Activated CD8-positive, alpha-beta memory T cell treated with anti-CD3 and anti-CD28 coated beads for 1 hour (primary cell): ENCODE data around the gene PIGC.

Source experiments
- DNase-seq, 2 donors: peaks; one replicate each; pipeline ENCODE4 v3.0.0-alpha.2; 2020; ENCODE audit warnings: low read depth in 1 of 2; ENCODE audit errors: extremely low read depth in 1 of 2

PIGC gene

DNA sequence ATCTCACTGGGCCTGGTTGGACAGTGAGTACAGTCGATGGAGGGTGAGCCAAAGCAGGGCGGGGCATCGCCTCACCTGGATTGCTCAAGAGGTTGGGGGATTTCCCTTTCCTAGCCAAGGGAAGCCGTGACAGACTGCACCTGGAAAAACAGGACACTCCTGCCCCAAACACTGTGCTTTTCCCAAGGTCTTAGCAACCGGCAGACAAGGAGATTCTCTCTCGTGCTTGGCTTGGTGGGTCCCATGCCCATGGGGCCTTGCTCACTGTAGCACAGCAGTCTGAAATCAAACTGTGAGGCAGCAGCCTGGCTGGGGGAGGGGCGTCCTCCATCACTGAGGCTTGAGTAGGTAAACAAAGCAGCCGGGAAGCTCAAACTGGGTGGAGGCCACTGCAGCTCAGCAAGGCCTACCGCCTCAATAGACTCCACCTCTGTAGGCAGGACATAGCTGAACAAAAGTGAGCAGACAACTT, 12.1 kb downstream of the PIGC start:
- DNase-seq, result no peak

DNA sequence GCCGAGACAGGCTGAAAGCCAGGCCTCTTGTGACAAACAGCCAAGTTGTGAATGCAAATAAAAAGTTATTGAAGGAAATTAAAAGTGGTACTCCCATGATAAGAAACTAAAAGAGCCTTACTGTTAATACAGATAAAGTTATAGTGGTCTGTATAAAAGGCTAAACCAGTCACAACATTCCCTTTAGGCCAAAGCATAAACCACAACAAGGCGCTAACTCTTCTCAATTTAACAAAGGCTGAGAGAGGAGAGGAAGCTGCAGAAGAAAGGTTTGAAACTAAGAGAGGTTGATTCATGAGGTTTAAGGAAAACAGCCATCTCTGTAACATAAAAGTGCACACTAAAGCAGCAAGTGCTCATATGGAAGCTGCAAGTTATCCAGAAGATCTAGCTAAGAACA, 12.7 kb downstream of the PIGC start:
- no peak for DNase-seq

DNA sequence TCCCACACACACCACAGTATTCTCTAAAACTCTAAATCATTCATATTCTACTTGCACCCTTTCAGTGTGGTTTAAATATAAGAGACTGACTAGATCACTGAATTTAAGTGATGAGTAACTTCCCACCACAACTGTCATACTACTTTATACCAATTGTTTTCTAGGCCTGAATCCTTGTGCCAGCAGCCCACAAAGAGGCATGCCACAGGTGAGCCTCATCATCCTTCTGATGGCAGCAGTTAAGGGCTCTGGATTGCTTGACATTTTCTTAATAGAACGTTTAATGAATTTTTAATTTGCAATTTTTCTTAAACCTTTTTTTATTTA, 13.8 kb downstream of the PIGC start:
- no peak for DNase-seq

DNA sequence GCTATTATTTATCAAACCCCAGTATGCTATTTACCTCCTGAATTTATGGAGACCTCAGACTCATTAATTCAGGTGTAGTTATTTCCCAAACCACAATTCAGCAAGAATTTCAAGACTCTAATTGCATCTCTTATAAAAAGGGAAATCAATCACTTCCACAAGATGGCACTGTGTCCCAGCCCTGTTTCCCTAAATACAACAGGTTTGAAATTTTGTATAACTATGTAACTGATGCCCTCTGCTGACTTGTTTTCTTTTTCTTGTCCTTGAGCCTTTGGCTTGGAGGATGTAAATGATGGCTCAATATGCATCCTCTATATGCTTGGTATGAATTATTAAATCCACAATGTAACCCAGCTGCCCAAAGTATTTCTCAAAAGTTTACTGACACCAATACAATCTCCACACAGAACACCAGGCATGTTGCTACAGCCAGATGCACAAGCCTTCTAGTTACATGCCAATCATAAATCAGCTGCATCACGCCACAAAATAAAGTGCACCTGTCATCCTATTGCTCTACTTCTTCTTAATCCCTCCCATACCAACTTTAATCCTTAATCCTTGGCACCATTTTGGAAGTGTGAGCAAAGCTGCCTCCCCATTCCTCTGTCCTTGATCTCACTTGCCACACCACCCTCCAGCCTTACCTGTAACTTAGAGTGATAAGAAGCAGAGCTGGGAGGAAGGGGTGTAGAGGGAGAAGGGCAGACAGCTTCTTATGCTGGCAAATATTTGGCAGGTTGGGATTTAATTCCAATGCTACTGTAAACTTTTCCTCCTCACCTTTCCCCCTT, 14.3 kb downstream of the PIGC start:
- DNase-seq, result no peak

DNA sequence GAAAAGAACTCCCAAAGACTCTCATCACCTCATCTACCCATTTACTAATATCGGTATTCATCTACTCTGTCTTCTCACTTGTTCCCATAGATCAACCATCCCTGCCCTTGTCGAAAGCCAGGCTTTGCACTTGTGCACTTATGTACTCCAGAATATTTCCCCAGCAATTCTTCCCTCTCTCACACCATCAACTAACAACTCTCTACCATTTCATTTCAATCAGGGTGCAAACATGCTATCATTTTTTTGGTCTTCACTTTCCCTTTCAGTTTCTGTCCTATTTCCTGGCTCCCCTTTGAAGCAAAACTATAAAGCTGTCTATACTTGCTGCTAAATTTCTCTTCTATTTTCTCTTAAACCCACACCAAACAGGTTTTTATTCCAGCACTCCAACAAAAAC, 16.7 kb downstream of the PIGC start:
- DNase-seq, result no peak

DNA sequence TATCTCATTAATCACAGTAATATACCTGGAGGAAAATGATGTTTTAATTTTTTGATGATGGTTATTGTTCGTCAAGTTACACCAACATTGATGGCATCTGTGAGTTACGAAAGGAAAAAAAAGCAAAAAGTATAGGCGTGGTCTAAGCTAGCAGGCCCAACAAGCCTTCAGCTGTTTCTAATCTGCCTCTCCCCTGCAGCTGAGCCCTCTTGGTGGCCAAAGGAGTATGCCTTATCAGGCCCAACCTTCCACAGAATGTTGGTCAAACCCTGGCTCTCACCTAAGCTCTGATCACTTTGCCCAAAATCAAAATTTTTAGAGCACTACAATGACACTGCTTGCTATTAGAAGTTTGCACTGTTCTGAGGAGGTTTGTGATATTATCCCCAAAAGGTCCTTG, 18.5 kb downstream of the PIGC start:
- DNase-seq, result no peak

DNA sequence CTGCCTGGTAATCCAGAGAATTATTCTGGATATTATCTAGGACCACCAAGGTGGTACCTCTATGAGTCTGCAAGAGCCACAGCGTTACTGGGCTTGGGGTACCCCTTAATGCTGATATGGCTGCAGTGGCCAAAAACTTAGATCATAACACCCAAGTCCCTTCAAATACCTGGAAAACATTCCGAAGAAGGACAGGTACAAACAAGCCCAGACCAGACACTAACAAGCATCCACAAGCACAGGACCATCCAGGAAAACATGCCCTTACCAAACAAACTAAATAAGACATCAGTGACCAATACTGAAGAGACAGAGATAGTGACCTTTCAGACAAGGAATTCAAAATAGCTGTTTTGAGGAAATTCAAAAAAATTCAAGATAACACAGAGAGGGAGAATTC, 20.5 kb downstream of the PIGC start:
- DNase-seq, result no peak

DNA sequence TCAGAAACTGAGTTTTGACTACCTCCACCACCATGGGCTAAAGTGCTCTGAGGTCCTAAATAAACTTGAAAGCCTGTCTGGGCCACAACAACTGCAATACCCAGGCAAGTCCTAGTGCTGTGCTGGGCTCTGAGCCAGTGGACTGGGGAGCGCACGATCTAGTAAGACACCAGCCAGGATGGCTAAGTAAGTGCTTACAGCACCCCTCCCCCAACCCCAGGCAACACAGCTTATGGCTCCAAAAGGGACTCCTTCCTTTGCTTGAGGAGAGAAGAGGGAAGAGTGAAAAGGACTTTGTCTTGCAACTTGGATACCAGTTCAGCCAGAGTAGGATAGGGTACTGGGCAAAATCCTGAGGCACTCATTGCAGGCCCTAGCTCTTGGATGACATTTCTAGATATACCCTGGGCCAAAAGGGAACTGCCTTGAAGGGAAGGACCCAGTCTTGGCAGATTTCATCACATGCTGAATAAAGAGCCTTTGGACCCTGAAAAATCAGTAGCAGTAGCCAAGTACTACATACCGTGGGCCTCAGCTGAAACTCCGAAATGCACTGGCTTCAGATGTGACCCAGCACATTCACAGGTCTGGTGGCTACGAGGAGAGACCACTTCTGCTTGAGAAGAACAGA, 21.8 kb downstream of the PIGC start:
- DNase-seq, result no peak

DNA sequence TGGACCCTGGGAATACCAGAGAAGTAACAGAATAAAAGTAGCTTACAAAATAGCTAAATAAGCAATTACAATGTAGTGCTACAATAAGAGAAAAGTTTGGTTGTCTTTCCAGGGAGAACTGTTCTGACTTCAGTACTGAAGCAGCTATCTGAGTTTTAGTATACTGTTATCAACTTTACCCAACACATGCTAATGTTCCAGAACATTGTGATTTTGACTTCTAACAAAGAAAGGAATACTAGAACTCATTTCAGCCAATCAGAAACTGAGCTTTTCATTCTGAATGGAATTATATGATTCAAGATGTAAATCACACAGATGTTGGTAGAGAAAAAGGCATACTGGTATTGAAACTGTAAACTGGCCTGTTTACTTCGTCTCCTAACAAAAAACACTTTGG, 23.5 kb downstream of the PIGC start, which contains the start of gene C1orf105:
Gene C1orf105, plus strand, starts transcription at position 301 of the 400 bp plus-strand sequence. CDS start 201 bp downstream, outside the sequence.
- DNase-seq, result no peak

DNA sequence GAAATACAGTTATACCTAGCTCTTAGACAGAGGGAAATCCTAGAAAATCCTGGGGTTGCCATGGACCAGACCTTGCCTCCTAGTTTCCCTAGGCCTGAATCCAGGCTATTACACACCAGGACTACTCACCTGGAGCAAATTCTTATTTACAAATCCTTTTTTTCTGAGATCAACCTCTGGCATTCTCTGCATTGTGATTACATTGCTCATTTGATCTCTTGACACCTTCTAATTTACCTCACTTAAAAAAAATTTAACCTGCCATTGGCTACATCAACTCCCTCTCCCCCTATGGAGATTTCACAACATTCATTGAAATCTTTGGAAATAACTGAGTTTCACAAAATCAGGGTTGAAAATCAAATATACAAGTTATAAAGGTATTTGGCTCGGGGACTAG, 26.3 kb downstream of the PIGC start:
- no peak for DNase-seq

DNA sequence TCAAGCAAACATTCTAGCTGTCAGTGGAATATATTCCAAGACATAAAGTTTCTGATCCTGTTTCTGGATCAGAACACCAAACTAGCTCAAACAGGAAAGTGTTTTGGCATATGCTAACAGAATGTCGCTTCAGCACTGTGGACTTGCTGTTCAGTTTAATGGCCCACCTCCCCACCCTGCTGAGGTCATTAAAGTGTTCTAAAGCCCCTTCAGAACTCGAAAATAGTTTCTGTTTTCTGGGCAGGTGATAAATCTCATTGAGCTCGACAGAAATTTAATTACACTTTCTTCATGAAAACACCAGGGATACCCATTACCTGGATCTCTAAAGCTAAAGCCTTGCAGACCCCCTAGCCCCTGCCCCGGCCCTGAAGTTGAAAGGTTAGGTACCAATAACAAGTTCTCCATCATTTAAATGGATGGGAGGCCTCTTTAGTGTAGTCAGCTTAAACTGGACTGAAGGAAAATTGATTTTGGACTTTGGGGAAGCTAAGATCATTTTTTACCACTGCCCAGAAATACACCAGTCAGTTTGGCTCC, 27.3 kb downstream of the PIGC start:
- no peak for DNase-seq

DNA sequence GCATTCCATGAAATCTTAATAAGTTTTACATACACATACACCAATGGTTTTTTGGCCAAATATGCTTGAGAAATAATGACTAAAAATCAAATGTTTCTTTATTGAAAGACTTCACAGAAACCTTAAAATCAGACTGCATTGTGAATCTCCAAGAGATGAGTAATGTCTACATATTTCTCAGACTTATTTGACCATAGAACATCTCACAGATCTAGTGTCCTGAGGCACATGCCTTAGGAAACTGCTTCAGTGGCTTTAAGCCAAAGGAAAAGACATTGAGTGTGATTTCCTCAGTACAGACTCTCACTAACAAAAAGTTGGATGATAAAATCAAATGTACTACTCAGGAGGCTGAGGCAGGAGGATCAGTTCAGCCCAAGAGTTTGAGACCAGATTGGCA, 29.5 kb downstream of the PIGC start:
- DNase-seq, result no peak

DNA sequence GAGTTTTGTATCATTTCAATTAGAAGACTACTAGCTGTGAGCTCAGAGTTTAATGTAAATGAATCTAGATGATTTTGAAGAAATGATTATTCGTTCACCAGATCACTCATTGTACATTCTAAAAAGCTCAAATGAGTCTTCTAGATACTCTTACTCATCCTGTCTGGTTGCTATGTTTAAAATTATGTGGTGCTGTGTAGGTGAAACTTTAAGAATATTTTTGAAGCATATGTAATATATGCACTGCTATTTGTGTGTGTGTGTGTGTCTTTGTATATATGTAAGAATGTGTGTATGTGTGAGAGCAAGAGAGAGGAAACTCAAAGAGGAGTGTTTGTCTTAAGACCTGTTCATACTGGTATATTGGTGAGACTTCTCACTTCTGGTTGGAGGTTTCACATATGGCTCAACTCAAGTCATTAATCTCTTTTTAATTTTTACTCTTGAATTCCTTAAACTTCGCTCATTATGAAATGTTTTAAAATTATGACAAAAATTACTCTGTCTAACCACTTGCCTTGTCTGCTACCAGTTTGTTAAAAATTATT, 32.0 kb downstream of the PIGC start:
- DNase-seq, result no peak

DNA sequence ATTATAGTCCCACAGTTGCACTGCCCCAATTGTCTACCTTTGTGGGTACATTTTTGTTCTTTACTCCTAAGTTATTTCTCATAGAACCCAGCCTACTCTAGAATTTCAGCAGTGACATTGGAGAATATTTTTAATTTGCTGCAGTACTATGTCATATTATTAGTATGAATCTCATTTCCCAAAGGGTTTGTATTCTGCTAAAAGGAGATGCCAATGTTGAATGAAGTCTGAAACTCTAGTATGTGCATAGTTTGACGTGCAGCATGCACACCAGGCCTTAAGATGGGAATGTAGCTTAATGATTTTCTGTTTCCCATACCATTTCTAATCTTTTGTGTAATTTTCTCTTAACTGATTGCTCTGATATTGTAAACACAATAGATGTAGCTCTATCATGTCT, 33.8 kb downstream of the PIGC start:
- no peak for DNase-seq

DNA sequence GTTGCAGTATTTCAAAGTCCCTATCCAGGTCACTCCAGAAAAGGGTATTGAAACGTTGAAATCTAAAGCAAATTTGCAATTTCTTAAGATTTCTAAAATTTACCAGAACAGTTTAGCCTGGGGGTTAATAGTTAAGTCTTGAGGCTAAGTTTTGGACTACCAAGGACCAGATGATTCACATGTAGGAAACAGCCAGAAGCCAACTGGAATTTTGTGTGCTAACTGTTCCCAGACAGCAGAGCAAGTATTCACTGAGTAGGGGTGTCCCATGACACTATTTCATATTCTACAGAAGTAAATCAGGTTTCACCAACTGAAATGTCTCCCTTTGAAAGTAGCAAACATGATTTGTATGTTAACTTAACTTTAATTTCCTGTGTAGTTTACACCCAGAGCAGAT, 34.9 kb downstream of the PIGC start:
- DNase-seq, result no peak

DNA sequence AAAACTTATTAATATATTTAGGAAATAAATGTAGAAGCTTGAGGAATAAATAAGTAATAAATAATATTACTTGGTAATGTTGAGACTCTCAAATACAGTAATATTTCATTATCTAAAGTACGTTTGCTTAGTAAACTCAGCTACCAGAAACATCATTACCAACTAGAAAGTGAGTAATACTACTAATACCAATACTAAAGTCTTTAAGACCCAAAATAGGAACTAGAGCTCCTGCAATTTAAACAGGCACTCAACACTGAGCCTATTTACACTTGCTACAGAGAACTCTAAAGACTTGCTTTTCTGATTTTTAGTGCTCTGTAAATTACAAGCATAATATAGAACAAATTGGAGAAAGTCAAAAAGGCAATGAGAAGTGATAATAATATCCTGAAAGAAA, 36.9 kb downstream of the PIGC start:
- no peak for DNase-seq

DNA sequence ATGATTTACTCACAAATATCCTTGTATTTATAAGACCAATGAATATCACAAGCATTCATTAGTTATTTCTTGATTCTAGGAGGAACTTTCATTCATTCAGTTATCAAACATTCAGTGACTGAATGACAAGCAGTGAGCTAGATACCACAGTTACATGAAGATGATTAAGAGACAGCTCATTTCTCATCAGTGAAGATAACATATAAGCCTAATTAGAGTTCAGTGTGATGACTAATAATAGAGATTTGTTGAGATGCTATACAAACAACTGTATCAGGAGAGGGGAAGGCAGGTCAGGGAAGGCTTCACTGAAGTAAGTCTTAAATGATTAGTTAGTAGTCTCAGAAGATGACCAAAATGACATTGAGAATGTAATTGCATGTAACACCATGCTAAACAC, 38.0 kb downstream of the PIGC start:
- DNase-seq, result no peak

DNA sequence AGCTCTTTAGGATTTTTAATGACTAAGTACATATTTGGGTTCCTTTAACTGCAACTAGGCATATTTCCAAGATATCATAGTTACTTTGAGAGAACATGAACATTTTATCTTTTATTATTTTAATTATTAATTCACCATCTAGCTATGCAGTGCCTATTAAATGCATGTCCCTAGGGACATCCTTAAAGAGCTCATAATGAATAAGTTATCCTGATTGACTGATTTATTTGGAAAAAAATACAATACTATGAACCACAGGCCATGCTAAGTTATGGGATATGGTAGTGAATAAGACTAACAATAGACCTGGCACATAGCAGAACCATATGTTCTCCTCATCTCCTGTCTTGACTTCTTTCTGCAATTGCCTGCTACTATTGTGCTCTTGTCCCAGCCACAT, 39.7 kb downstream of the PIGC start:
- no peak for DNase-seq

DNA sequence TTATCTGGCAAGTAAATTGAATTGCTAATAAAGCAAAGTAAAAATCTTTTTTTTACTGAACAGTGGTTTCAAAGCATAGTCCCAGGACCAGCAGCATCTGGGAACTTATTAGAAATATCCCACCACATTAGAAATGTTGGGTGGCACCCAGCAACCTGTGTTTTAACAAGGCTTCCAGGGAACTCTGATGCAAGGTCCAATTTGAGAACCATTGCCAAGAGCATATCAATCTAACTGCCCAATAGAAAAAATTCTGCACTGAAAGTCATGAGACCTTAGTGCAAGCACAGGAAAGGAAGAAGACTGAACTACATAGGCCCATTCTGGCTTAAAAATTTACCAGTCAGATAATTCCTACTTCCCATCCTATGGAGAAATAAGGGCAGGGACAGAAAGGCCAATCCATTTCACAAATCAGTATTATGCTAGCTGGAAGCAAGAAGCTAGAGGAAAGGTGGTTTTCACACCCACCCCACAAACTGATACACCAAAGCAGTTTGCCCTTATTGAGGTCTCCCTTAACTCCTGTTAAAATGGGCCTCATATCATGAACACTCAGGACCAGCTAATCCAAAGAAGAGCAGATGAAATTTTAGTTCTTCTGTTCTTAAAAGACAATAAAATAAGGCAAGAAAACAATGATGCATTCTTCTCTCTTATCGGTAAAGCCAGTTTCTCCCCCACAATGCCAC, 40.8 kb downstream of the PIGC start:
- DNase-seq, result no peak

DNA sequence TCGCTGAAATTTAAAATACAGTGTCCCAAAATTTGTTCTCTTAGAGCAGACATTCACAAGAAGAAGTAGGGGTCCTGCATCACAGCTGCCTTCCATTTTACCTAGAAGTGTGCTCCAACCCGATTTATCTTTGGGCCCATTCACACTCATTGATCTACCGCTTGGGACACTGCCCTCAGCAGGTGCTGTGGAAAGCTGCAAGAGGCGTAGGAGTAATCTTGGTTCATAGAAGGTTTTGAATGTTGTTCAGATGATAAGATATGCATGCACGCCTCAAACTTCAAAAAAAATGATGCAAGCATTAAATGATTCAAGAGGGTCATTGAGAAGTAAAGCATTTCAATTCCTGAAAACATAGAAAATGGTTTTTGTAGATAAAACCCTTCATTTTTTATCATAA, 42.0 kb downstream of the PIGC start:
- DNase-seq, result no peak

DNA sequence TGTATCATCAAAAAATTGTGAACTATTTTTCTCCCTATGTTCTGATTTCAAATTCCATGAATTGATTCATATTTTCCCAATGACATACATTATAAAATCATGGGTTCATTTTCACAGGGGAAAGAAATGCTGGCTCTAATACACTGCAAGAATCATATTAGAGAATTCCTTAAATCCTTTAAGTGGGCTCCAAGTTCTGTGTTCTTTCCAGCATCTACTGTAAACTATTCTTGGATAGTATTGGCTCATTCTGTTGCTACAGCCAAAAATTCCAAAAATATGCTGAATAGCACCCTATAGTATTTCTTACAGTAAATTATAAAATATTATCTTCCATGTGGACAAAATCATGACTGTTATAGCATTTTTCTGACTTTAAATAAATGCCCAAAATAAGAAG, 42.4 kb downstream of the PIGC start:
- no peak for DNase-seq

DNA sequence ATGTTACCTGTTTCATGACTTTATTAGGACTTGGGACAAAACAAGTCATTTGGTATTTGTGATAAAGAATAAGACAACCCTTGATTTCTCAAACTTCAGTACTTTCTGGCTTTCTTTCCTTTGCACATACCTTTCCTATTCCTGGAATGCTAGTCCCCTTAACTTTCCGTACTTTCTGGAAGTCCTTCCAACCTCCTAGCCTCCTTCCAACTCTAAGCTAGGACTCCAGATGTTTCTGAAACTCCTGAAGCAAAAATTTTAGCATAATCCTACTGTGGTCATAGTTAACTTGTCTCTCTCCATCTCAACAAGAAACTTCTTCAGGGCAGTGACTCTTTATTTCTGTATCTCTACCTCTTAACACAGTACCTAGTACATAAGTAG, 43.2 kb downstream of the PIGC start:
- no peak for DNase-seq
